Retinal pigment epithelial cell (primary cell): ENCODE measurements around the gene OCA2.
"Not testable (repeated sequence)": the region's sequence is repeated elsewhere in the genome, so short reads cannot be mapped to it uniquely, and the experiment has no call there.

Experiments used
- DNase-seq: peaks from one replicate; pipeline ENCODE4 v3.0.0-alpha.2; 2010; ENCODE audit warnings: low read depth
- H3K4me3 ChIP-seq: 2 replicates; pipeline ENCODE4 v1.5.1; 2011; ENCODE audit warnings: mild to moderate bottlenecking, low read length, control low read depth, moderate library complexity
- TF ChIP-seq, protein P1 (sequence below): conservative IDR thresholded peaks from 2 replicates; pipeline ENCODE4 v1.5.1; 2011; ENCODE audit warnings: low read depth, low read length, control low read depth, inconsistent platforms

OCA2 gene

DNA sequence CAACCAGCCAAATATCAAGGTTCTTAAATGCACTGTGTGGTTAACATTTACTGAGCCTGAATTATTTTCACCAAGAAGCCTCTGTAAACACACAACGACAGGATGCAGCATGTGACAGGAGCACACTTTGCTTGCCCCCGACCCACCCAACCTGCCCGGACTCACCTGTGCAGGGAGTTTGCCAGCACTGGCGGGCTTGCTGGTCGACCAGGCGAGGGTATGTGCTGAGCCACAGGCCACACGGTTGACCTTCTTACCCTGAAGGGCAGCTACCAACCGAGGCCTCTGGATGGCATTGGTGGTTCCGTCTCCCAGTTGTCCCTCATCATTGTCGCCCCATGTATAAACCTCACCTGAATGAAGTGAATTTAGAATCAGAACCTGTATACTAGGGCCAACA, 25.7 kb upstream of the OCA2 start:
- DNase-seq = no peak
- TF ChIP-seq, protein P1, sequence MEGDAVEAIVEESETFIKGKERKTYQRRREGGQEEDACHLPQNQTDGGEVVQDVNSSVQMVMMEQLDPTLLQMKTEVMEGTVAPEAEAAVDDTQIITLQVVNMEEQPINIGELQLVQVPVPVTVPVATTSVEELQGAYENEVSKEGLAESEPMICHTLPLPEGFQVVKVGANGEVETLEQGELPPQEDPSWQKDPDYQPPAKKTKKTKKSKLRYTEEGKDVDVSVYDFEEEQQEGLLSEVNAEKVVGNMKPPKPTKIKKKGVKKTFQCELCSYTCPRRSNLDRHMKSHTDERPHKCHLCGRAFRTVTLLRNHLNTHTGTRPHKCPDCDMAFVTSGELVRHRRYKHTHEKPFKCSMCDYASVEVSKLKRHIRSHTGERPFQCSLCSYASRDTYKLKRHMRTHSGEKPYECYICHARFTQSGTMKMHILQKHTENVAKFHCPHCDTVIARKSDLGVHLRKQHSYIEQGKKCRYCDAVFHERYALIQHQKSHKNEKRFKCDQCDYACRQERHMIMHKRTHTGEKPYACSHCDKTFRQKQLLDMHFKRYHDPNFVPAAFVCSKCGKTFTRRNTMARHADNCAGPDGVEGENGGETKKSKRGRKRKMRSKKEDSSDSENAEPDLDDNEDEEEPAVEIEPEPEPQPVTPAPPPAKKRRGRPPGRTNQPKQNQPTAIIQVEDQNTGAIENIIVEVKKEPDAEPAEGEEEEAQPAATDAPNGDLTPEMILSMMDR = no peak
- H3K4me3 ChIP-seq = no peak overlapping the region

DNA sequence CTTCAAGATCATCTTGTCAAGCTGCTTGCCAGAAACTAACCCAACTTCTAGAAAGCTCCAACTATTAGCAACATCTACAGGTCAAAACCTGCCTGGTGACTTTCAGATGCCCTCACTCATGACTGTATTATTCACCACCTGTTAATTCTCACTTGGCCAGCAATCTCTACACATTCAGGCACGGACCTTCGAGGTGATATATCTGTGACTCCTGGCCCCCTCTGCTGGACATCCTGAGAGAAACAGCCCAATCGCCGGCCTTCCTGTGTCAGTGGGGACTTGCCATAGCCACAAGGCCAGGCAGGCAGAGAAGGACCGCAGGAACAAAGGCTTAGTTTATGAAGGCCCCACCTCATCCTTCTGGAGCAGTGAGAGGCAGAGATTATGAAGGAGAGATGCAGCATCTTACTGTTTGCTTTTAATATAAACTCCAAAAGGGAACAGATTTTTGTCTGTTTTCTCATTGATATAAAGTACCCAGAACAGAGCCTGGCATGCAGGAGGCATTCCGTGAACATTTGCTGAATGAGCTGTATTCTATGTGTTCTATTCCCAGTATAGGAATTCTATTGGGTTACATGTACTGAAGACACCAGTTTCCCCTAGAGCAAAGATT, 24.4 kb upstream of the OCA2 start:
- no peak overlapping the region for H3K4me3 ChIP-seq
- TF ChIP-seq, protein P1 = peak; percentile 87
- DNase-seq = peak; percentile 56

DNA sequence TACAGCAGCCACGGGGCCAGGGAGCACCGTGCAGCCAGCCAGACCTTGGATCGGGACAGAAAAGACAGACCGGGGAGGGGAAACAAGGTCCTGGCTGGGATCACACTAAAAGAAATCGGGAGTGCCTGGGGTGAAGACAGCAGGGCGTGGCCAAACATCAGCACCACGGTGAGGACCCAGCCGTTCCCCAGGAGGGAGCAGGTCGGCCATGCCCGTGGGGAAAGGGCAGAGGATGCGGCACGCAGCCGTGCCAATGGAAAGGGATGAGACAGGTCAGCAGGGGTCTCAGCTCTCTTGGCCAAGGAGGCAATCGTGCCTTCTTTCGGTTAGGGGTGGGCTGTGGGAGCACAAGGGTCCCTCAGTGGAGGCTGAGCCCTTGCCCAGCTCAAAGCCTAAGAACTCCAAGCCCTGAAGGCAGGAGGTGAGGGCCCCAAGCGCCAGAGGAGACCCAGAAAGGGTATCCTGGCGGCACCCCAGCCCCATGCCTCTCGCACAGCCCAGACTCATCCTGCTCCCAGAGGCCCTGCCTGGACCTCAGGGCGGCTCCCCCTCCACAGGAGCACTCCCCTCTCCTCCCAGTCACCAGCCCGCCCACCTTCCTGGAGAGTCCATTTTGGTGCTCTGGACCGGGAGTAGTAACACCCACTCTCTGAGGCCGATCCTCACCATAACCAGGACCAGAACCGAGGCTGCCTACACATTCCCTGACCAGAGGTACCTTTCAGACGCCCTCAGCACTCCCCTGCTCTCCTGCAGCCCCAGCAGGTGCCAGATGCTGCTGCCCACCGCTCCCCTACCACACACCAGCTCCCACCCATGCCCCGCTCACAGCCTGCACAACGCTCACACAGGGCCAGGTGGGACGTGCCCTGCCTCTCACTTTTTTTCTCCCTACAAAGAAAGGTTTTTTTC, 23.2 kb upstream of the OCA2 start:
- DNase-seq = no peak
- H3K4me3 ChIP-seq = no peak overlapping the region
- TF ChIP-seq, protein P1 = no peak

DNA sequence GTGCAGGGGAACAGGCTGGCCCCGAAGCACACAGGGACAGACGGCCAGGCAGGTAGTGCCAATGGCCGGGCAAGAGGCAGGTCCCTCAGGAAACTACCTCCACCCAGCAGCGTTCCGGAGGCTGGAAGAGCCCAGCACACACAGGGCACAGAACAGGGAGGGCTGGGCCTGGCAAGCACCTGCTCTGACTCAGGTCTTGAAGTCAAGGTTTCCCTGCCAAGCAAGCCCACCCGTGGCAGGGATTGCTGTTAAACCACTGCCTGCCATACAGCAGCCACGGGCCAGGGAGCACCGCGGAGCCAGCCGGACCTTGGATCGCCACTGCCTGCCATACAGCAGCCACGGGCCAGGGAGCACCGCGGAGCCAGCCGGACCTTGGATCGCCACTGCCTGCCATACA, 22.5 kb upstream of the OCA2 start:
- DNase-seq, H3K4me3 ChIP-seq: not testable (repeated sequence)

DNA sequence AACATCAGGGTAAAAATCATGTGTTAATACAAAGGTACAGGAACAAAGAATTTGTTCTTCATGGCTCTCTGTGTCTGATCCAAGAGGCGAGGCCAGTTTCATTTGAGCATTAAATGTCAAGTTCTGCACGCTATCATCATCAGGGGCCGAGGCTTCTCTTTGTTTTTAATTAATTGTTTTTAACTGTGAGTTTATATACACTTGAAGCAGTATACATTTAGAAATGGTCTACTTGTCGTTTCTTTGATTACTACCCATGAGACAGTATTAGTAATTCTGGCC, 21.2 kb upstream of the OCA2 start:
- no peak overlapping the region for H3K4me3 ChIP-seq
- no peak for DNase-seq
- TF ChIP-seq, protein P1 = no peak

DNA sequence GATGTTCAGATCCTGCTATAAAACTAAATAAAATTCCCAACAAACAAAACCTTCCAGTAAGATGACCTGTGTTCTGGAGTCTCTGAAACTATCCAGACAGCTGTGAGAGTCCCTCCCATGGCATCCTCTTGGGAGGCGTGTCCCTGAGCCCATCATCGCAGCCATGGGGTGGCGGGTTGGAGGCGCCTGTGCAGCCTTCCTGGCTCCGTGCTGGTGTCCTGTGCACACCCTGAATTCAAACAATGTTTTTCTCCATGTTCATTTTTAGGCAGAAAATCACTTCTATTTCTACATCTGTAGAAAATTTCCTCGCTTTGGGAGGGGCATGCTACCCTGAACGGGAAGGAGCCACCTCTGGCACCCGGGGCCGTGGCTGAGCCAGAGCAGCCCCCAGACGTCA, 19.4 kb upstream of the OCA2 start:
- no peak overlapping the region for H3K4me3 ChIP-seq
- no peak for DNase-seq
- TF ChIP-seq, protein P1 = no peak

DNA sequence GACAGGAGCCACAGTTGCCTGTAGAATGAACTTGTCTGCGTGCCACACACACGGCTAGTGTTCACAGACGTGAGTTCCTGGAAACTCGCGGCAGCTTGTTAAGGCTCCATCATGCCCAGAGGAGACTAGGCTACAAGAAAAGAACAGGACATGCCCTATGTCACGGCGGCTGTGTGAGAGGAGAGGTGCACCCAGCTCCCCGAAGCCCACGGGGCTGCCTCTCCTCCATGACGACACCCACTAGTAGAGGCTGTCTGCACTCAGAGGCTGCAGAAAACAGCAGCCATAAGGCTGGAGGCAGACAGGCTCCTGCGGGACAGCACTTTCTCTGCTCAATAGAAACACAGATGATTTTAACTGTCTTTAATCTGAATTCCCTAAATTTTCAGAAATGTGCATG, 19.0 kb upstream of the OCA2 start:
- TF ChIP-seq, protein P1 = no peak
- no peak for DNase-seq
- H3K4me3 ChIP-seq = no peak overlapping the region
